Astrocyte of the cerebellum (primary cell): Measurements from ENCODE around the gene CACNA1B.

Source experiments
- DNase-seq: peaks from one replicate; pipeline ENCODE4 v3.0.0-alpha.2; 2011; ENCODE audit warnings: low read depth
- H3K4me3 ChIP-seq: 2 replicates; pipeline ENCODE4 v1.5.1; 2011; ENCODE audit warnings: mild to moderate bottlenecking, low read depth, low read length, moderate library complexity
- CTCF ChIP-seq: IDR thresholded peaks from 2 replicates; pipeline ENCODE4 v1.5.1; 2012; ENCODE audit warnings: low read length, low read depth, moderate library complexity, mild to moderate bottlenecking; ENCODE audit errors: missing control alignments
- in situ Hi-C: cut with HindIII; loops from 2 replicates; pipeline ENCODE4 v1.10.0; 2017; ENCODE audit warnings: low sequenced_read_pairs

Gene CACNA1B

DNA sequence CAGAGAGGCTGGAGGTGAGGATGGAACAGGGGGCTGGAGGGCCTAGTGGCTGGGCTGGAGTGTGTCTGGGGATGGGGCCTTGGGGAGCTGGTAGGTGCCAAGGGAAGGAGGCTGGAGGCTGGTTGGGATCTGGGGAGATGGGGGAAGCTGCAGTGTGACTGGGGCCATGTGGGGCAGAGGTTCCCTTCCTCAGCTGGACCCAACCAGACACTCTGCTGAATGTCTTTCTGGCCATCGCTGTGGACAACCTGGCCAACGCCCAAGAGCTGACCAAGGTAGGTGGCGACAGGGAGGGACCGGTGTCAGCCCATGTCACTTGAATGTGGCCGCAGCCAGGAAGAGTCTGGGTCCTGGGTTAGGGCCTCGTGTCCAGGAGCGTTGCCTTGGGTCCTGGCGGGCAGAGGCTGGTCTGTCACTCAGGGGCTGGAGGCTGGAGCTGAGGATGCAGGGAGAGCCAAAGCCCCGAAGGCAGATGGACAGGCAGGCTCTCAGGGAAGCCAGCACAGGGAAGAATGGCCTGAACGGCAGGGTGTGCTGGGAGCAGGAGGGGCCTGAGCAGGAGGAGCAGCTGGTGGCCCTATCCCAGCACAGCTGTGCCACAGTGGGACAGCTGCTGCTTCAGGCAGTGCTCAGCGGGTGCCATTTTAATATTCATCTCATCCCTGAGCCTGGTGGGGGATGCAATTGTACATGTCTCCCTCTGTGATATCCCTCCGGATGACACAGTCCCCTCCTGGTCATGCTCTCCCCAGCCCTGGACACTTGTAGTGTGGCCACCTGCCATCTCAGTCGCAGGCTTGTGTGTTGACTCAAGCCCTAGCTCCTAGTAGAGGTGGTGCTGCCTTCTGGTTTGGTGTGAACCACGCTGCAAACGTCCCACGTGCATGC lies 132.5 kb downstream of the CACNA1B start:
- in situ Hi-C loops, result no loop called here
- no peak overlapping the region for H3K4me3 ChIP-seq
- DNase-seq, result no peak
- no peak for TF ChIP-seq CTCF

DNA sequence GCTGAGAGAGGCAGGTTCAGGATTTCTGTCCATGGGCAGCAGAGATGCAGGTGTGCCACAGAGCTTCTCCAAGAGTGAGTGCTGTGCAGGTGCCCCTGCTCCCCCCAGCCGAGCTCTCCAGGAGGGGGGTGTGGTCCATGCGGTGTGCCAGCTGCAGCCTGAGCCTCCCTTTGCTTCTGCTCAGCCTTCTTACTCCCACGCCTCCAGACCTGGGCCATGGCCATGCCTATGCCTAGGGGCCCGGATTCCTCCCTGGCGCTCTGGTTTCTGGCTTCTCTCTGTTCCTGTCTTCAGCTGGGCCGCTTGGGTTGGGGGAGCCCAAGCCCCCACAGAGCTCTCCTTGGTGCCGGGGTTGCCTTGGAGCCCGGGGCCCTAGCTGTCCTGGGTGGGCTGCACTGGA lies 133.3 kb downstream of the CACNA1B start:
- no peak for TF ChIP-seq CTCF
- no peak overlapping the region for H3K4me3 ChIP-seq
- in situ Hi-C loops, result no loop called here
- DNase-seq, result no peak

- TF ChIP-seq CTCF, result no peak
- in situ Hi-C loops, result no loop called here
- H3K4me3 ChIP-seq, result no peak overlapping the region
- no peak for DNase-seq
Observed at GRCh38 chr9:138011951-138012500, 134.4 kb downstream of the CACNA1B start.

DNA sequence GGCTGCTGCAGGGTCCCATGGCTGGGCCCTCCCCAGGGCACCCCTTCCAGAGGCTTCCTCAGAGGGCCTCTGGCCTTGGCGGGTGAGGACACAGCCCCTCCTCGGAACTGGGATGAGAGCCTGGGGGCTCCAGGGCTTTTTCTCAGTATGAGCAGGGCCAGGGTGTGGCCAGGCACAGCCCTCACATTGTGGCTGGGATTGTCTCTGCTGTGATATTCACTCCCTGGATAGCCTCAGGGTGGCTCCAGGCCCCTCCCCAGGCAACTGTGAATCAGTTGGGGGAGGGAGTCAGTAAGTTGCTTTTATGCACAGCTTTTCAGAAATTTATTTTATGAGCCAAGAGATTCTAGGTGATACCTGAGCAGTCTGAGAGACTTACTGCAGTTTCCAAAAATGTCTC lies 135.7 kb downstream of the CACNA1B start:
- in situ Hi-C loops, result no loop called here

GRCh38 chr9:138013836-138014562 lies 136.4 kb downstream of the CACNA1B start:
- DNase-seq, result no peak
- no peak for TF ChIP-seq CTCF
- H3K4me3 ChIP-seq, result no peak overlapping the region
- in situ Hi-C loops, result no loop called here

More for the DNA sequence above, 135.7 kb downstream of the CACNA1B start:
- no peak overlapping the region for H3K4me3 ChIP-seq
- TF ChIP-seq CTCF, result no peak
- DNase-seq, result no peak

GRCh38 chr9:138014563-138014945 lies 137.0 kb downstream of the CACNA1B start:
- TF ChIP-seq CTCF, result no peak
- DNase-seq, result no peak
- H3K4me3 ChIP-seq, result no peak overlapping the region
- in situ Hi-C loops, result no loop called here
